ENCODE results near the gene ASIC5.

Gene ASIC5

GRCh38 chr4:155846929-155847328 lies 19.1 kb downstream of the ASIC5 start:
- Histone ChIP-seq H3K27ac (ENCODE audit: insufficient read depth, low read length, poor library complexity, severe bottlenecking) (no peak overlapping the region), H3K27me3 (replicated peaks; ENCODE audit: control insufficient read depth, insufficient read depth, low read length, poor library complexity, severe bottlenecking) (no peaks in the 10 kb centered on the region), H3K4me3 (ENCODE audit: insufficient read depth, low read depth, low read length, poor library complexity, severe bottlenecking) (no peak overlapping the region), H3K36me3 (ENCODE audit: control insufficient read depth, insufficient read depth, low read length) (no peaks in the 10 kb centered on the region), H3K9me3 (ENCODE audit: control insufficient read depth, low read length) (no peaks in the 10 kb centered on the region), H3K4me1 (ENCODE audit: control insufficient read depth, insufficient read depth, low read length, poor library complexity, severe bottlenecking) (no peaks in the 10 kb centered on the region)
- no peak for DNase-seq

DNA sequence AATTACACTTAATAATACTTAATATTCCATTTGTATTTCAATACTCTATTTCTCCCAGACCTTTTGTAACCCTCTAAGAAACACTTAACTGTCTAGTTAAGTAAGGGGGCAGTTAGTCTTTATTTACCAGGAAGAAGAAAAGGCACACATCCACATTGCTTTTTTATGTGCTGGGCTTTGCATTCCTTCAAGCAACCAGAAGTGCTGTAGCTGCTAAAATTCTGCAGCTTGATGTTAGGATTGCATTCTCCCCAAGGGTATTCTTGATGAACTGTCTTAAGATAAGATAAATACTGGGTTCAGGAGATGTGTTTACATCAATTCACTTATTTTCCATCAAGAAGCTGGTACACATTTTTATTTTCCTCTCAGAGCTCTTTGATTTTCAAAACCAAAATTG lies 24.0 kb downstream of the ASIC5 start:
- Histone ChIP-seq H3K36me3 (ENCODE audit: control insufficient read depth, insufficient read depth, low read length) (no peaks in the 10 kb centered on the region), H3K27me3 (replicated peaks; ENCODE audit: control insufficient read depth, insufficient read depth, low read length, poor library complexity, severe bottlenecking) (no peaks in the 10 kb centered on the region), H3K4me1 (ENCODE audit: control insufficient read depth, insufficient read depth, low read length, poor library complexity, severe bottlenecking) (no peaks in the 10 kb centered on the region), H3K4me3 (ENCODE audit: insufficient read depth, low read depth, low read length, poor library complexity, severe bottlenecking) (no peak overlapping the region), H3K9me3 (ENCODE audit: control insufficient read depth, low read length) (no peaks in the 10 kb centered on the region), H3K27ac (ENCODE audit: insufficient read depth, low read length, poor library complexity, severe bottlenecking) (no peak overlapping the region)
- DNase-seq = no peak

DNA sequence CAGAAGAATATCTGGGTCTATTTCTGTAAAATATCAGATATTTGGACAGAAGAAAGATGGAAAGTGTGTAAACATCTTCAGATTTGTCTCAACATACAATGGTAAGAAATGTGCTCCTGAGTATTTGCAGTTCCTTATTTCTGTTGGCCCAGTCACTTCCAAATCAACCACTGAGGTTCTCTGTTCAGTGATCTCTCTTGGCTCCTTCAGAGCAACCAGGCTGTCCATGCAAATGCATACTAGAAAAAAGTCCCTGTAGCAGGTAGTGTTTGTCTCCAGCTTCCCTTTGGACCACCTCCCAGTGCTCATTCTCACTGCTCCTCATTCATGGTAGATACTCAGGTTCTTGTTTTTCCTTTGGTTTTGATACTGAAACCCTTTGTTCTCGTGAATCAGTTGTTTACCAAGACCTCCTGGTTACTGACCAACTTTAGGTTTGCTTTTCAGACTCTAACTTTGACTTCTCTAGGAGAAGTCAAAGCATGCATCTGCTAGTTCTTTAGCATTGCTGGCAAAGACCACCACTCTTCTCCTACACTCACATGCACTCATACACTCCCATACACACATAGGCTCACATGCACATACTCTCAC lies 28.8 kb downstream of the ASIC5 start:
- no peaks in the 10 kb centered on the region for H3K4me1 ChIP-seq (ENCODE audit: control insufficient read depth, insufficient read depth, low read length, poor library complexity, severe bottlenecking)
- no peak overlapping the region for H3K27ac ChIP-seq (ENCODE audit: insufficient read depth, low read length, poor library complexity, severe bottlenecking)
- no peaks in the 10 kb centered on the region for H3K27me3 ChIP-seq (replicated peaks; ENCODE audit: control insufficient read depth, insufficient read depth, low read length, poor library complexity, severe bottlenecking)
- H3K4me3 ChIP-seq (ENCODE audit: insufficient read depth, low read depth, low read length, poor library complexity, severe bottlenecking) = no peak overlapping the region
- no peak for DNase-seq
- H3K36me3 ChIP-seq (ENCODE audit: control insufficient read depth, insufficient read depth, low read length) = no peaks in the 10 kb centered on the region
- no peaks in the 10 kb centered on the region for H3K9me3 ChIP-seq (ENCODE audit: control insufficient read depth, low read length)

DNA sequence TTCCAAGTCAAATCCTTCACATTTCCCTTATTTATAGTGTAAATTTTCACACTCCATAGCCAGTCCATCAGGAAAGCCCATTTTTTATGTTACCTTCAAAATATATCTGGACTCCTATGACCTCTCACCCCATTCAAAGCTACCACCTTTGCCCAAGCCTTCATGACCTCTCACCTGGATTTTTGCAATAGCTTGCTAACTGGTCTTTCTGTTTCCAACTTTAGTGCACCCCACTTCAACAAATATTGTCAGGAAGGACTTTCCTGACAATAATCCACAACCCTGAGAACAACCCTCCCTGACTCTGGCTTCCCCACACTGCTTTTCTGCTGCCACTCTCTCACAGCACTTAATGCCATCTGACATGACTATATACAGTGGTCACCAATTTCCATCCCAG lies 33.4 kb downstream of the ASIC5 start:
- Histone ChIP-seq H3K27ac (ENCODE audit: insufficient read depth, low read length, poor library complexity, severe bottlenecking) (no peak overlapping the region), H3K9me3 (ENCODE audit: control insufficient read depth, low read length) (no peaks in the 10 kb centered on the region), H3K27me3 (replicated peaks; ENCODE audit: control insufficient read depth, insufficient read depth, low read length, poor library complexity, severe bottlenecking) (no peaks in the 10 kb centered on the region), H3K36me3 (ENCODE audit: control insufficient read depth, insufficient read depth, low read length) (no peaks in the 10 kb centered on the region), H3K4me3 (ENCODE audit: insufficient read depth, low read depth, low read length, poor library complexity, severe bottlenecking) (no peak overlapping the region), H3K4me1 (ENCODE audit: control insufficient read depth, insufficient read depth, low read length, poor library complexity, severe bottlenecking) (no peaks in the 10 kb centered on the region)
- DNase-seq = no peak

GRCh38 chr4:155828628-155829027 lies 37.4 kb downstream of the ASIC5 start:
- H3K4me3 ChIP-seq (ENCODE audit: insufficient read depth, low read depth, low read length, poor library complexity, severe bottlenecking) = no peak overlapping the region
- no peaks in the 10 kb centered on the region for H3K4me1 ChIP-seq (ENCODE audit: control insufficient read depth, insufficient read depth, low read length, poor library complexity, severe bottlenecking)
- no peaks in the 10 kb centered on the region for H3K36me3 ChIP-seq (ENCODE audit: control insufficient read depth, insufficient read depth, low read length)
- no peaks in the 10 kb centered on the region for H3K27me3 ChIP-seq (replicated peaks; ENCODE audit: control insufficient read depth, insufficient read depth, low read length, poor library complexity, severe bottlenecking)
- no peaks in the 10 kb centered on the region for H3K9me3 ChIP-seq (ENCODE audit: control insufficient read depth, low read length)
- H3K27ac ChIP-seq (ENCODE audit: insufficient read depth, low read length, poor library complexity, severe bottlenecking) = no peak overlapping the region
- DNase-seq = no peak

GRCh38 chr4:155822572-155822971 lies 43.5 kb downstream of the ASIC5 start:
- DNase-seq = no peak
- H3K9me3 ChIP-seq (ENCODE audit: control insufficient read depth, low read length) = no peaks in the 10 kb centered on the region
- no peak overlapping the region for H3K4me3 ChIP-seq (ENCODE audit: insufficient read depth, low read depth, low read length, poor library complexity, severe bottlenecking)
- no peaks in the 10 kb centered on the region for H3K36me3 ChIP-seq (ENCODE audit: control insufficient read depth, insufficient read depth, low read length)
- no peak overlapping the region for H3K27ac ChIP-seq (ENCODE audit: insufficient read depth, low read length, poor library complexity, severe bottlenecking)
- H3K4me1 ChIP-seq (ENCODE audit: control insufficient read depth, insufficient read depth, low read length, poor library complexity, severe bottlenecking) = no peaks in the 10 kb centered on the region
- no peaks in the 10 kb centered on the region for H3K27me3 ChIP-seq (replicated peaks; ENCODE audit: control insufficient read depth, insufficient read depth, low read length, poor library complexity, severe bottlenecking)

DNA sequence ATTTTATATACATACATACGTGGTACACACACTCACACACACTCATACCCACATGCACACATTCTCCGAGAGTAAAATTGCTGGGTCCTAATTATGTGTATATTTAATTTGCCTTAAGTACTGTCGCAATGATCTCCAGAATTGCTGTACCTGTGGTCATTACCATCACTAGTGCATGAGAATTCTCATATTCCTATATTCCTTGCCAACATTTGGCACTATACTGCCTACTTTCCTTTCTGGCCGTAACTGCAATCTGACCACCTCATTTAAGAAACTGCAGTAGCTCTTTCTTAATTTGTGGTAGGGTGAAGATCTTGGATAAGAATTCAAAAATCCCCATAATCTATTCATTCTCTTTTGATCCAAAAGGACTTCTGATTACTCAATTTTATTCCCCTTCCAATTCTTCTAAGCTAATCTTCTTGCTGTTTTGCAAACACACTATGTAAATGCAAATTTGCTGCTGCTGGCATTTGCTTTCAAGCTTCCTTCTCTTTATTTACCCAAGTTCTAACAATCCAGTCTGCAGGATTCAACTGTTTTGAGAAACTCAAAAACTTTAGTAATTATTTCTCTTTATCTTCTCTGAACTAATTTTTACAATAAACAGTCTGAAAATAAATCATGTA lies 45.1 kb downstream of the ASIC5 start:
- H3K27ac ChIP-seq (ENCODE audit: insufficient read depth, low read length, poor library complexity, severe bottlenecking) = no peak overlapping the region

GRCh38 chr4:155819066-155819465 lies 47.0 kb downstream of the ASIC5 start:
- DNase-seq = no peak
- no peaks in the 10 kb centered on the region for H3K36me3 ChIP-seq (ENCODE audit: control insufficient read depth, insufficient read depth, low read length)

More for the DNA sequence above, 45.1 kb downstream of the ASIC5 start:
- Histone ChIP-seq H3K4me1 (ENCODE audit: control insufficient read depth, insufficient read depth, low read length, poor library complexity, severe bottlenecking) (no peaks in the 10 kb centered on the region), H3K36me3 (ENCODE audit: control insufficient read depth, insufficient read depth, low read length) (no peaks in the 10 kb centered on the region), H3K27me3 (replicated peaks; ENCODE audit: control insufficient read depth, insufficient read depth, low read length, poor library complexity, severe bottlenecking) (no peaks in the 10 kb centered on the region), H3K4me3 (ENCODE audit: insufficient read depth, low read depth, low read length, poor library complexity, severe bottlenecking) (no peak overlapping the region), H3K9me3 (ENCODE audit: control insufficient read depth, low read length) (no peaks in the 10 kb centered on the region)
- no peak for DNase-seq

DNA sequence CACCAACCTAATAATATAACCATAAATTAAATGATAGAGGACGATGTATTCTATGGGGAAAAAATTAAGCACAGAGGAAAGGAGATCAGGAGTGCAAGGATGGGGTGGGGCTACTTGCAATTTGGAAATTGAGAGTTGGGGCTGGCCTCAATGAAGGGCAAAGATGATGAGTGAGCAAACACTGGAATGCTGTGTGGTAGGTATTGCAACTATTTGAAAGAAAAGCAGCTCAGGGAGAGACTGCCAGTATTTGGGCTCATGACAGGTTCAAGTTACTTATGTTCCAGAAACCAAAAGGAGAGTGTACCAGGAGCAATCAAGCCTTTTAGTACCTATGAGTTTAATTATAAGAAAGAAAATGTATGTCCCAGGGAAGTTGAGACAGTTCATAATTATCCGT lies 47.4 kb downstream of the ASIC5 start:
- no peak for DNase-seq

More at GRCh38 chr4:155819066-155819465, 47.0 kb downstream of the ASIC5 start:
- Histone ChIP-seq H3K4me3 (ENCODE audit: insufficient read depth, low read depth, low read length, poor library complexity, severe bottlenecking) (no peak overlapping the region), H3K4me1 (ENCODE audit: control insufficient read depth, insufficient read depth, low read length, poor library complexity, severe bottlenecking) (no peaks in the 10 kb centered on the region), H3K27me3 (replicated peaks; ENCODE audit: control insufficient read depth, insufficient read depth, low read length, poor library complexity, severe bottlenecking) (no peaks in the 10 kb centered on the region), H3K9me3 (ENCODE audit: control insufficient read depth, low read length) (no peaks in the 10 kb centered on the region), H3K27ac (ENCODE audit: insufficient read depth, low read length, poor library complexity, severe bottlenecking) (no peak overlapping the region)

DNA sequence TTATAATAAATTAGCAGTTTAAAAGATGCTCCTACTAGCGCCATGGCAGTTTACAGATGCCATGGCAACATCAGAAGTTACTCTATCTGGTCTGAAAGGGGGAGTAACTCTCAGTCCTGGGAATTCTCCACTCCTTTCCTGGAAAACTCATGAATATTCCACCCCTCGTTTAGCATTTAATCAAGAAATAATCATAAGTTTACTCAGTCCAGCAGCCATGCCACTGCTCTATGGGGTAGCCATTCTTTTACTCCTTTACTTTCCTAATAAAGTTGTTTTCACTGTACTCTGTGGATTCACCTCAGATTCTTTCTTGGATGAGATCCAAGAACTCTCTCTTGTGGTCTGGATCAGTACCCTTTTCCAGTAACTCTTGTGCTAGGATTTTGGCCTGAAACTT lies 55.0 kb downstream of the ASIC5 start:
- H3K27me3 ChIP-seq (replicated peaks; ENCODE audit: control insufficient read depth, insufficient read depth, low read length, poor library complexity, severe bottlenecking) = no peaks in the 10 kb centered on the region
- DNase-seq = no peak
- no peaks in the 10 kb centered on the region for H3K9me3 ChIP-seq (ENCODE audit: control insufficient read depth, low read length)
- no peak overlapping the region for H3K27ac ChIP-seq (ENCODE audit: insufficient read depth, low read length, poor library complexity, severe bottlenecking)
- no peak overlapping the region for H3K4me3 ChIP-seq (ENCODE audit: insufficient read depth, low read depth, low read length, poor library complexity, severe bottlenecking)
- no peaks in the 10 kb centered on the region for H3K36me3 ChIP-seq (ENCODE audit: control insufficient read depth, insufficient read depth, low read length)
- no peaks in the 10 kb centered on the region for H3K4me1 ChIP-seq (ENCODE audit: control insufficient read depth, insufficient read depth, low read length, poor library complexity, severe bottlenecking)

More for the DNA sequence above, 47.4 kb downstream of the ASIC5 start:
- no peaks in the 10 kb centered on the region for H3K4me1 ChIP-seq (ENCODE audit: control insufficient read depth, insufficient read depth, low read length, poor library complexity, severe bottlenecking)
- no peak overlapping the region for H3K27ac ChIP-seq (ENCODE audit: insufficient read depth, low read length, poor library complexity, severe bottlenecking)
- H3K36me3 ChIP-seq (ENCODE audit: control insufficient read depth, insufficient read depth, low read length) = no peaks in the 10 kb centered on the region
- no peaks in the 10 kb centered on the region for H3K27me3 ChIP-seq (replicated peaks; ENCODE audit: control insufficient read depth, insufficient read depth, low read length, poor library complexity, severe bottlenecking)
- H3K9me3 ChIP-seq (ENCODE audit: control insufficient read depth, low read length) = no peaks in the 10 kb centered on the region
- no peak overlapping the region for H3K4me3 ChIP-seq (ENCODE audit: insufficient read depth, low read depth, low read length, poor library complexity, severe bottlenecking)
